GM19452 (cell line): ENCODE data around the gene DHRS13.
A peak's percentile ranks its signal among the peaks of the same experiment; 100 is the strongest.

Experiments used
- ATAC-seq: cut with Tn5 transposase; IDR thresholded peaks from one replicate; pipeline ENCODE4 v1.9.1; 2021; ENCODE audit not compliant: unreplicated experiment

Gene DHRS13

GRCh38 chr17:28902819-28903545, at the start of gene DHRS13:
DHRS13 (minus strand) TSS chr17:28903079; CDS start chr17:28902944, 135 bp downstream.
- ATAC-seq, result peak; percentile 87

GRCh38 chr17:28951991-28952975, 49.4 kb upstream of the DHRS13 start:
- peak; percentile 45 for ATAC-seq

- ATAC-seq, result peak; percentile 67
These were observed 48.6 kb upstream of the DHRS13 start, which contains the start of gene PHF12 for GRCh38 chr17:28951428-28951990. PHF12 (minus strand) TSS chr17:28951518; CDS start chr17:28950960, 558 bp downstream.

- ATAC-seq, result no peak
These were observed 48.0 kb upstream of the DHRS13 start for GRCh38 chr17:28950752-28951427.

GRCh38 chr17:28950017-28950751, 47.3 kb upstream of the DHRS13 start:
- ATAC-seq, result no peak

- no peak for ATAC-seq
These were observed 46.5 kb upstream of the DHRS13 start for GRCh38 chr17:28949185-28950016.

- ATAC-seq, result no peak
These were observed 46.0 kb upstream of the DHRS13 start for GRCh38 chr17:28948873-28949184.

- ATAC-seq, result no peak
These were observed 45.5 kb upstream of the DHRS13 start for GRCh38 chr17:28948342-28948741.

GRCh38 chr17:28947639-28948038, 44.8 kb upstream of the DHRS13 start:
- no peak for ATAC-seq

GRCh38 chr17:28946239-28946638, 43.4 kb upstream of the DHRS13 start:
- no peak for ATAC-seq

- ATAC-seq, result no peak
These were observed 42.2 kb upstream of the DHRS13 start for GRCh38 chr17:28944862-28945741.

- ATAC-seq, result no peak
These were observed 41.5 kb upstream of the DHRS13 start for GRCh38 chr17:28944343-28944742.

GRCh38 chr17:28942925-28943324, 40.0 kb upstream of the DHRS13 start:
- ATAC-seq, result no peak

GRCh38 chr17:28941251-28941650, 38.4 kb upstream of the DHRS13 start:
- no peak for ATAC-seq

GRCh38 chr17:28940675-28941074, 37.8 kb upstream of the DHRS13 start:
- no peak for ATAC-seq

GRCh38 chr17:28940142-28940541, 37.3 kb upstream of the DHRS13 start:
- no peak for ATAC-seq

- ATAC-seq, result no peak
These were observed 35.7 kb upstream of the DHRS13 start for GRCh38 chr17:28938552-28938951.

- ATAC-seq, result no peak
These were observed 34.3 kb upstream of the DHRS13 start for GRCh38 chr17:28937044-28937729.
